Activated CD8-positive, alpha-beta memory T cell treated with anti-CD3 and anti-CD28 coated beads, Interleukin-2, amount 10 ng/mL, durations not matched to agents 7 days and 5 days (primary cell): Measurements from ENCODE around the gene PDE3A. TPM values are rescaled to one million over a fixed set of nuclear protein-coding genes. Genes with fewer than 3 reads are reported as not detected.
"Not testable (repeated sequence)": the region's sequence is repeated elsewhere in the genome, so short reads cannot be mapped to it uniquely, and the experiment has no call there.

ENCODE experiments used
- ATAC-seq: fragments of 150-1000 bp; cut with Tn5 transposase; one replicate; pipeline ENCODE4 v1.10.0; 2021; ENCODE audit warnings: moderate library complexity
- CTCF ChIA-PET: fragments of 350-600 bp; sonication (Branson Sonifier 250); formaldehyde crosslinking; loops from one replicate; lab custom pipeline; 2021; ENCODE audit warnings: antibody characterized with exemption; lab: Charles Lee
- DNase-seq: peaks from one replicate; pipeline ENCODE4 v3.0.0-alpha.2; 2020
- H3K27ac Mint-ChIP-seq: one replicate; pipeline ENCODE4 v1.8.0; 2021; ENCODE audit warnings: mild to moderate bottlenecking, mixed read lengths
- H3K27me3 Mint-ChIP-seq: one replicate; pipeline ENCODE4 v1.8.0; 2021; ENCODE audit warnings: mixed read lengths
- H3K36me3 Mint-ChIP-seq: one replicate; pipeline ENCODE4 v1.8.0; 2021; ENCODE audit warnings: mild to moderate bottlenecking, mixed read lengths
- H3K4me1 Mint-ChIP-seq: one replicate; pipeline ENCODE4 v1.8.0; 2021; ENCODE audit warnings: mixed read lengths
- H3K4me3 Mint-ChIP-seq: one replicate; pipeline ENCODE4 v1.8.0; 2021; ENCODE audit warnings: mild to moderate bottlenecking, moderate library complexity, mixed read lengths
- H3K9me3 Mint-ChIP-seq: one replicate; pipeline ENCODE4 v1.8.0; 2022; ENCODE audit warnings: low read depth, mixed read lengths
- total RNA-seq, 2 experiments: library from RNA; stranded (reverse); gene quantifications; one replicate each; pipeline ENCODE4 v1.2.3, GENCODE V29; 2021

Gene PDE3A
- total RNA-seq, 2 experiments from 2014 or later = not detected

DNA sequence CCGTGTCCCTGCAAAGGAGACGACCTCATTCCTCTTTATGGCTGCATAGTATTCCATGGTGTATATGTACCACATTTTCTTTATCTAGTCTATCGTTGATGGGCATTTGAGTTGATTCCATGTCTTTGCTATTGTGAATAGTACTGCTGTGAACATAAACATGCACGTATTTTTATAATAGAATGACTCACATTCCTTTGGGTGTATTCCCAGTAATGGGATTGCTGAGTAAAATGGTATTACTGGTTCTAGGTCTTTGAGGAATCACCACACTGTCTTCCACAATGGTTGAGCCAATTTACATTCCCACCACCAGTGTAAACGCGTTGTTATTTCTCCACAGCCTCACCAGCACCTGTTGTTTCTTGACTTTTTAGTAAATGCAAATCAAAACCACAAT is 16.5 kb downstream of the PDE3A start:
- H3K4me3 Mint-ChIP-seq, H3K36me3 Mint-ChIP-seq, H3K4me1 Mint-ChIP-seq, ATAC-seq, CTCF ChIA-PET, H3K27me3 Mint-ChIP-seq, DNase-seq, H3K9me3 Mint-ChIP-seq, H3K27ac Mint-ChIP-seq: not testable (repeated sequence)

DNA sequence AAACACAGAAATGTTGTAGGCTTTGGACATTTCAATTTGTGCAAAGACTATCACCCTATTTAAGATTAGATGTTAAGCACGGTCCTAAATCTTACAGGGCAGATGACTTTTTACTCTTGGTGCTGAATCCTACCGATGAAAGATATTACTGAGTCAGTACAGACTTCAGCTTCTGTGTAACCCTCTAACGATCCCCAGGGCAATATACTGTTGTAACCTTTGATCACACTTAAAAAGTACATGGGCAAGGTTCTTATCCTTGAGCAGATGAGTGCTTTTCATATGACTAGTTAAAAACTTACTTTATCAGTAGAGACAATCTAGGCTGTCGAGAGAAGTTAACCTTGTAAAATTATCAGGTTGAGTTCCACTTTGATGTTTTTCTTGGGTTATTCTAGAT is 22.5 kb downstream of the PDE3A start:
- no peaks in the 10 kb centered on the region for H3K9me3 Mint-ChIP-seq
- CTCF ChIA-PET = no interaction called here
- no peaks in the 10 kb centered on the region for H3K27me3 Mint-ChIP-seq
- no peak for ATAC-seq
- DNase-seq = no peak
- no peak overlapping the region for H3K27ac Mint-ChIP-seq
- H3K4me1 Mint-ChIP-seq = no peaks in the 10 kb centered on the region
- no peaks in the 10 kb centered on the region for H3K36me3 Mint-ChIP-seq
- no peak overlapping the region for H3K4me3 Mint-ChIP-seq

DNA sequence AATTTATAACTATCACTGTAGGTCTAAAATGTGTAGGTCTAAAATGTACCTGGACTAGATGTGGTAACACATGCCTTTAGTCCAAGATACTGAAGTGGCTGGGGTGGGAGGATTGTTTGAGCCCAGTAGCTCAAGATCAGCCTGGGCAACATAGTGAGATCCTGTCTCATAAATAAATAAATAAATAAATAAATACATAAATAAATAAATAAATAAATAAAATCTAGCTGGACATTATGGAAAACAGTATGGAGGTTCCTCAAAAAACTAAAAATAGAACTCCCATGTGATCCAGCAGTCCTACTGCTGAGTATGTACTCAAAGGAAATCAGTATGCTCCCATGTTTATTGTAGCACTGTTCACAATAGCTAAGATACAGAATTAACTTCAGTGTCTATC is 24.0 kb downstream of the PDE3A start:
- H3K9me3 Mint-ChIP-seq = no peaks in the 10 kb centered on the region
- no peak for ATAC-seq
- CTCF ChIA-PET = no interaction called here
- H3K27me3 Mint-ChIP-seq = no peaks in the 10 kb centered on the region
- no peaks in the 10 kb centered on the region for H3K36me3 Mint-ChIP-seq
- DNase-seq = no peak
- no peak overlapping the region for H3K4me3 Mint-ChIP-seq
- no peak overlapping the region for H3K27ac Mint-ChIP-seq
- H3K4me1 Mint-ChIP-seq = no peaks in the 10 kb centered on the region

DNA sequence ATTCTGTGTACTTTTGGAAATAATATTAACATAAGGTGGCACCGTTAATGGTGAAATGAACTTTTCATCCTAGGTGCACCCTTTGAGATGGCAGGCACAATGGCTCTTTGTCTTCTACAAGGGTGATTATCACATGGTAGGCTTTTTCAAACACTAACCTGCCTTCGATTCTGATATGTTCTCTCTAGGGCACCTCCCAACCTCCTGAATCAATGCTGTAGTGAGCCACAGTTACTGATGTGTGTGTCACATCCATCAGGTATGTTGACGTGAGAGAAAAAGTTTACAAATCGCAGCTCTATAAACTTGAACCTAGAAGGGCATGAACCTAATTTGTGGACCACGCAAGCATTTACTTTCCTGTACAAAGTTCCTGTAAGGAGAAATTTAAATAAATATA is 25.4 kb downstream of the PDE3A start:
- Mint-ChIP-seq H3K4me3 (no peak overlapping the region), H3K4me1 (peaks cover under 1% of the 10 kb centered on the region), H3K36me3 (no peaks in the 10 kb centered on the region), H3K27ac (no peak overlapping the region), H3K9me3 (no peaks in the 10 kb centered on the region), H3K27me3 (no peaks in the 10 kb centered on the region)
- no peak for ATAC-seq
- CTCF ChIA-PET = no interaction called here
- no peak for DNase-seq

DNA sequence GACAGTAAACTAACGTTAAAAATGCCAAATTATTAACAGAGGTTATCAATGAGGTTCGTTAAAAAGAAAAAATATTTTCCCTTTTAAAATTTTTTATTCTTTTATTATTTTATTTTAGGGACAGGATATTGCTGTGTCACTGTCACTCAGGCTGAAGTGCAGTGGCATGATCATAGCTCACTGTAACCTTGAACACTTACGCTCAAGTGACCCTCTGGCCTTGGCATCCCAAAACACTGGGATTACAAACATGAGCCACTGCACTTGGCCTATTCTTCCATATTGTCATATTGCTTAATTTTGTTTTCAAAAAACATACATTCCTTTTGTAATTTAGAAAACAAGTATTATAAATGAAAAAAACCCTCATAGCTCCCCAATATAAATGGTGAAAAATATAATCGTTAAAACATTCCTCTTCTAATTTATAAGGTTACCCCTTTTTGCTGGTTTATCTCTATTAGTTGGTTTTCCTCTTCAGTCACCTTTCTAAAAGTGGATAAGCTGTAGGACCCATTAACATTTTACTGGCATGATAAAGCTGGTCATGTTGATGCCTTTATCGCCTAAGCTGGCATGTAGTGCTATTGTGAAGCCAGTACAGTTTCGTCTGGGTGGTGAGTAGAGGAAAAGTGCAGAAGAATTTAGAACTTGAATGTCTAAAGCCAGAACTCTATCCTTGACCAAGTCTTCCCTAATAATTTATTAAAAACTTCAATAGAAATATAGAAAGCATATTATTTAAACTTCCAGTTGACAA is 27.6 kb downstream of the PDE3A start:
- ATAC-seq = no peak
- Mint-ChIP-seq H3K9me3 (no peaks in the 10 kb centered on the region), H3K36me3 (no peaks in the 10 kb centered on the region), H3K4me3 (no peak overlapping the region), H3K27me3 (no peaks in the 10 kb centered on the region), H3K4me1 (peaks cover 4% of the 10 kb centered on the region), H3K27ac (no peak overlapping the region)
- DNase-seq = no peak
- CTCF ChIA-PET = no interaction called here

DNA sequence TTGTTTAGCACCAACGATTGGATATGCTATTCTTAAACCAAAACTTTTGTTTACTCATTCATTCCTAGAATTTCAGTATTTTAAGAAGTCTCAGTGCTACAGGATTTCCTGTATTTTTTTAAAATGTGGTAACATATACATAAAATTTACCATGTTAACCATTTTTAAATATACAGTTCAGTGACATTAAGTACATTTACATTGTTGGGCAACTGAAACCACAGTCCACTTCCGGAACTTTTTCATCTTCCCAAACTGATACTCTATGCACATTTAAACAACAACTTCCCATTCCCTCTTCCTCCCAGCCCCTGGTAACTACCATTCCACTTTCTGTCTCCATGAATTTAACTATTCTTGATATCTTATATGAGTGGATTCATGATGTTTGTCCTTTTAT is 30.3 kb downstream of the PDE3A start:
- H3K27me3 Mint-ChIP-seq = no peaks in the 10 kb centered on the region
- DNase-seq = no peak
- H3K9me3 Mint-ChIP-seq = no peaks in the 10 kb centered on the region
- H3K4me3 Mint-ChIP-seq = no peak overlapping the region
- H3K4me1 Mint-ChIP-seq = peaks cover 4% of the 10 kb centered on the region
- CTCF ChIA-PET = no interaction called here
- no peak for ATAC-seq
- H3K27ac Mint-ChIP-seq = no peak overlapping the region
- no peaks in the 10 kb centered on the region for H3K36me3 Mint-ChIP-seq

DNA sequence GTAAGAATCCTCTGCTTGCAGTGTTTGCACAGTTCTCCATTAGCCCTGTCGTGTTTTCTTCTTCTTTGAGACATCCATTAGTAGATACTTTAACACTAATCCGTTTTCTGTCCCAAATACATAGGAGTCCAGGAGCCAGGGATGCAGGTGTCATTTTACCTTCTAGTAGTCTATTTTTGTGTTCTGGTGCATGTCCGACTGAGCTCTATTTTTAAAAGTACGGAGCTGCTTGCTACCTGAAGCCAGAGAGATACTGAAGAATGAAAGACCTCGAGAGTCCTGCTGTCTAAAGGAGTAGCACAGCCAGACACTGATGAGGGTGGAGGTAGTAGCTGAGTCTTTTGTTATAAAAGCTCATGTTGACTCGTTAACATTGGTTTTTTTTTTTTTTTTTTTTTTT is 31.7 kb downstream of the PDE3A start:
- DNase-seq (no peak), ATAC-seq (no peak)
- Mint-ChIP-seq H3K4me1 (peaks cover 4% of the 10 kb centered on the region), H3K27ac (no peak overlapping the region), H3K4me3 (no peak overlapping the region), H3K27me3 (no peaks in the 10 kb centered on the region), H3K36me3 (no peaks in the 10 kb centered on the region), H3K9me3 (no peaks in the 10 kb centered on the region)
- CTCF ChIA-PET = interaction anchor here (0.6 kb wide), 1 partner anchor 36 kb away, joined by 3 read pairs; no protein-coding TSS in a partner anchor

DNA sequence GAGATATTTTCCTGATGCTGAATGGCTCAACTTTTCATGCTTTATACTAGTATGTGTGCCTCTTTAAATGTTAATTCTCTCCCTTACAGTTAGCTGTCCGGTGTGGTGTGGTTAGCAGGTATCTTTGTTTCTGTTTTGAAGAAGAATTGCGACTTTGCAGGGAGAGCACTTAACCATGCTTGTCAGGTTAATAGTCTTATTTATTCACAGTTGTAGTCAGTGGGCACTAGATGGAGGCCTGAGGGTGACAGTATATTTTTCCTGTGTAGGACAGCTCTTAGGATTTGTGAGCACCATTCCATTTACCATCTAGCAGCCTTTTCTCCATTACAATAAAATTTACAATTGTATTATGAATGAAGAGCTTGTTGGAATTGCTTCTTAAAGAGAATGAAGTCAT is 34.9 kb downstream of the PDE3A start:
- DNase-seq (no peak), ATAC-seq (no peak)
- Mint-ChIP-seq H3K27ac (no peak overlapping the region), H3K27me3 (no peaks in the 10 kb centered on the region), H3K36me3 (no peaks in the 10 kb centered on the region), H3K9me3 (no peaks in the 10 kb centered on the region), H3K4me3 (no peak overlapping the region), H3K4me1 (peaks cover 4% of the 10 kb centered on the region)
- CTCF ChIA-PET = no interaction called here

DNA sequence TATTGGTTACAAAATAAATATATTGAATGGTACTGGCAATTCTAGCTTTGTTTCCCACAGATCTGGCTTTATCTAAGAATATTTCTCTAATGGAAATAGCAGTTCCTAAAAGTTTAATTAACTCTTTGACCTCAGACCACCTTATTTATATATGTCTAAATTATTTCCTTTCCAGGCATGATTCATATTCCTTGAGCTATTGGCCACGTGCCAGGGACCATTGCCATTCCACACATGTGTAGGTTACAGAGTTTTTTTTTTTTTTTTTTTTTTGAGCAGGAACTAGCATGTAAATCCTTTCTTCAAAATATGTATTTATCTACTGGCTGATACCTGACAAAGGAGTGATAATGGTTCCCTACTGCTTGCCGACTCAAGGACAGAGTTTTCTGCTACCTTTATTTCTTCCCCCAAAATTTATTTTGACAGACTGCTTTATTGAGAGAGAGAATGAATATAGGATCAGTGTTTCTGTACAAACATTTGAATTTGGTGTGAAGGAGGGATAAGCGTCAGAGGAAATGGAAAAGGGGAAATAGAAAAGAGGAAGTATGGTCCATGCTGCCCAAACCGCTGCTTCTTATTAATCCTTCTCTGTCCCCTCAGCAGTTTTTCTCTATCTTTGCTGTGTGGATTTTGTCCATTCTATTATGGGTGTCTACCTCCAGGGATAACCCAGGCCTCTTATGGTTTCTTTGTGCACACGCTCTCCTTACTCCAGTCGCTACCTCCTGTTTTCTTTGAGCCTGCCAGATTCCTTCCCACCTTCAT is 36.4 kb downstream of the PDE3A start:
- Mint-ChIP-seq H3K4me1 (no peaks in the 10 kb centered on the region), H3K9me3 (no peaks in the 10 kb centered on the region)

DNA sequence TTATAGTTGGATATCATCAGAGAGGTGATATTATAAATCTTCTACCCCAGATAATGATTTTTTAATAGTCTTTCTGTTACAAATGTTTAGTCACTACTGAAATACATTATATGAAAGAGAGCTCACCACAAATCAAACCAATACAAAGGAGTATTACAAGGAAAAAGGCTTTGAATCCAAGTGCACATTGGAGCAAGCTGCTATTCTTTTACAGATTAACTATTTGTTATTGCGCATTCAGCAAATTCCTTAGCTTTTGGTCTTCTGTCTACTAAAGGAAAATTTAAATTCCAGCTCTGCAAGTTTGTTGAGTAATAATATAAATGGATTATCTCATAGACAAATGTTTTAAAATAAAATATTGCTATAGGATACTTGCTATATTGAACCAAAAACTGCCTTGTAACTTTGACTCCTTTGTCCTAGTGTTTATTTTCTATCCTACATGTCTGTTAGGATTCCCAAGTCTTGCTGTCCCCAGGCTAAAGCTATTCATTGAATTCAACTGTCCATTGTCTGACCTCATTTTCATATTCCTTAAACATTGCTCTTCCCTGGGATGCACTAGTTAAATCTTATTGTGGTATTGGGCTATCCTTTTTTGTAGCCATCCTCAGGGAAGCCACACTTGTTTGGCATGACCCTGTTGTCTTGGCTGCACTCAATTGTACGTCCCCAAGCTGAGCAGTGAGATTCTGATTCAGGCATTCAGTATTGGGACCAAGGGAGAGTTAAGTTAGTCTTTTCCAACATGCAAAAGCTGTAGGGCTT is 41.5 kb downstream of the PDE3A start:
- H3K9me3 Mint-ChIP-seq = no peaks in the 10 kb centered on the region
- no peak for DNase-seq
- H3K36me3 Mint-ChIP-seq = no peaks in the 10 kb centered on the region
- H3K4me3 Mint-ChIP-seq = no peak overlapping the region
- CTCF ChIA-PET = no interaction called here
- H3K27me3 Mint-ChIP-seq = no peaks in the 10 kb centered on the region
- H3K27ac Mint-ChIP-seq = no peak overlapping the region
- no peak for ATAC-seq
- no peaks in the 10 kb centered on the region for H3K4me1 Mint-ChIP-seq

More for the DNA sequence above, 36.4 kb downstream of the PDE3A start:
- Mint-ChIP-seq H3K27me3 (no peaks in the 10 kb centered on the region), H3K4me3 (no peak overlapping the region), H3K27ac (no peak overlapping the region), H3K36me3 (no peaks in the 10 kb centered on the region)
- CTCF ChIA-PET = no interaction called here
- ATAC-seq (no peak), DNase-seq (no peak)

DNA sequence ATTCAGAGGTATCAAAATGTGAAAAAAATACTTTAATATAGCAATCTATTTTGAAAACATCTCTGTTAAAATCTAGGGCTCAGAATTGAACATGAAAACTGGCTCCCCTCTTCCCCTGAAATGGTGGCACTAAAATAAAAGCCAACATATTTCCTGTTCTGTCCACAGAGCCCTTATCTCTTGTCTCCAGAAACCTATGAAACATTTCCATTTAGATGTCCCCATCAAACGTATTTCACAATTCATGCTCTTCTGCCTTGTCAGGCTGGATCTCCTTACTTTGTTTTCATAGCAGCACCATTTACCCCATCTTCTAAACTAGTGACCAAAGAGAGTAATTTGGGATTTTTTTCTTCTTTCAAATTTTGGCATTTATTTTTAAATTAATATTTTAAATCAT is 42.4 kb downstream of the PDE3A start:
- no peak overlapping the region for H3K27ac Mint-ChIP-seq
- H3K4me1 Mint-ChIP-seq = no peaks in the 10 kb centered on the region
- CTCF ChIA-PET = no interaction called here
- H3K27me3 Mint-ChIP-seq = no peaks in the 10 kb centered on the region
- H3K9me3 Mint-ChIP-seq = no peaks in the 10 kb centered on the region
- no peaks in the 10 kb centered on the region for H3K36me3 Mint-ChIP-seq
- H3K4me3 Mint-ChIP-seq = no peak overlapping the region
- DNase-seq (no peak), ATAC-seq (no peak)

DNA sequence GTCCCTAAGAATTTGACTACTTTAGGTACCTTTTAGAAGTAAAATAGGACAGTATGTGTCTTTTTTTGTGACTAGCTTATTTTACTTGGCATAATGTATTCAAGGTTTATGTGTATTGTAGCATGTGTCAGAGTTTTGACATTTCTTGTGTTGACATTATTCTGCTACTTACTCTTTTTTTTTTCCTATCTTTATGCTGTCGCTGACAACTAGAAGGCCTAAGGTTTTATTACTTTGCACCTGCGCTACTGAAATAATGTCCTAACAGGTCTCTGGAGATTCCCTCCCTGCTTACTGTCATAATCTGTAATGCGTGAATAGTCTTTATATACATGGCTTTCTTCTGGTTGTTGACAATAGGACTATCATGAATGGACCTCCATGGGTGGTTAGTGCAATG is 43.0 kb downstream of the PDE3A start:
- Mint-ChIP-seq H3K36me3 (no peaks in the 10 kb centered on the region), H3K27me3 (no peaks in the 10 kb centered on the region), H3K4me3 (no peak overlapping the region), H3K9me3 (no peaks in the 10 kb centered on the region), H3K4me1 (no peaks in the 10 kb centered on the region), H3K27ac (no peak overlapping the region)
- CTCF ChIA-PET = no interaction called here
- ATAC-seq = no peak
- no peak for DNase-seq

DNA sequence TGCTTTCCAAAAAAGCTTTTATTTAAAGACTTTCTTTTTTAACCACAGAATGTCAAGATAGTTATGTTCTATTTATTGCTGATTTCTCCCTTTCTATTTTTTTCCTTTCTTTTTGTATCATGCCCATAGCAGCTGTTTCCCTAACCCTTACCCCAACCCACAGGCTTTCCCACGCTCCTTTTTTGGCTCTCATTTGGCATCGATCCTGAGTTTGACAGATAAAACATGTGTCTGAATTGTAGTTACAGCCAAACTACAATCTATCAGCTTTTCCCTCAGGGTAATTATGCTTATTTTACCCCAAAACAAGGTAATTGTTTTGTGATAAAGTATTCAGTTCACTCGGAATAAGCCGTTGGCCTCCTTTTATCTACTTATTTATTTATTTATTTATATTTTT is 46.7 kb downstream of the PDE3A start:
- no peaks in the 10 kb centered on the region for H3K36me3 Mint-ChIP-seq
- H3K27ac Mint-ChIP-seq = no peak overlapping the region
- CTCF ChIA-PET = no interaction called here
- ATAC-seq = no peak
- no peaks in the 10 kb centered on the region for H3K27me3 Mint-ChIP-seq
- no peak for DNase-seq
- no peaks in the 10 kb centered on the region for H3K4me1 Mint-ChIP-seq
- no peak overlapping the region for H3K4me3 Mint-ChIP-seq
- no peaks in the 10 kb centered on the region for H3K9me3 Mint-ChIP-seq

DNA sequence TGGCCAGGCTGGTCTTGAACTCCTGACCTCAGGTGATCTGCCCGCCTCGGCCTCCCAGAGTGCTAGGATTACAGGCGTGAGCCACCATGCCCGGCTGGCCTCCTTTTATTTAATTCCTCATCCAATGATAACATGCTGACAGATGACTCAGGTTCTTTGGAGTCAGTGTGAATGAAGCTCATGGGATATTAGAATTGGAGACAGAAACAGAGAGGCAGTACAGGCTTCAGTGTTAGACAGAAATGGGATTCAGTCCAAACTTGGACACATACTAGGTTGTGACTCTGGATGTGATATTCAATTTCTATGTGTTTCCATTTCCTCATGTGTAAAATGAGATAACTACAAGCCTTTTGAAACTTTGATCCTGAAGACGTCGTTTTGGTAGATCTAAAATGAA is 47.3 kb downstream of the PDE3A start:
- no peaks in the 10 kb centered on the region for H3K4me1 Mint-ChIP-seq
- no peak overlapping the region for H3K27ac Mint-ChIP-seq
- CTCF ChIA-PET = no interaction called here

More for the DNA sequence above, 47.3 kb downstream of the PDE3A start:
- no peak overlapping the region for H3K4me3 Mint-ChIP-seq
- no peak for ATAC-seq
- no peaks in the 10 kb centered on the region for H3K27me3 Mint-ChIP-seq
- H3K9me3 Mint-ChIP-seq = no peaks in the 10 kb centered on the region
- H3K36me3 Mint-ChIP-seq = no peaks in the 10 kb centered on the region
- no peak for DNase-seq
